NCI-H1417 treated with DMSO at 0.1 percent for 48 hours (cell line): ENCODE measurements around the gene CHSY1.

Experiments used
- DNase-seq: peaks from one replicate; lab custom pipeline; 2025; lab: John Stamatoyannopoulos, UW

CHSY1 gene

DNA sequence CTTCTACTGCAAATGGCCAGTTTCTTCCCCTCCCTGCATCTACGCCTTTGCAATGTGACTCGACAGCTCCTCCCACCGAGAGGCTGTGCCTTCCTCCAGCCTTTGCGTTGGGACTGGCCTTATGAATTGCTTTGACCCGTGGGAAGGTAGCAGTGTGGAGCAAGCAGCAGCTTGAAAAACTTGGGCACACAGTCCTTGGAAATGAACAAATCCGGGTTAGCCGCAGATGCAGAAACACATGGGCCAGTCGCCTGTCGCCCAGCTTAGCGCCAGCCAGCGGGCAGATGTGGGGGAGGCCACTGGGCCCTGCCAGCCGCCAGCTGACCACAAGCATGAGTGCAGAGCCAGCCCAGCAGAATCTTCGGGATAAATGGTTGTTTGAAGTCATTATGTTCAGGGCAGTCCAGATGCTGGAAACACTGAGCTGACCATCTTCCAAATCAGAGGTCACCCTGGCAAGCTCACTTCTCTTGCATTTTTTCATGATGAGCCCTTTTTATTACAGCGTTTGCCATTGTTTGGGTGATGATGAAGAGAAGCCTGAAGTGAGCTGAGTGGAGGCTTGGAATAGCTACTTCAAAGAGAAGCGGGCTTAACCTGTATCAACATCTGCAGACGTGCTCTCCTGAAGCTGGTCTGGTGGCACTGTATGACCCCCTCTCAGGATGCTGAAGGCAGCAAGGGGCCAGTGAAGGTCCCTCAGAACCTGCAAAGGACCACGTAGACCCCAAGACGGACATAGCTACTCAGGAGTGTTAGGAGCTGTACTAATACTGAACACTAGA lies 15.7 kb upstream of the CHSY1 start:
- DNase-seq = no peak

DNA sequence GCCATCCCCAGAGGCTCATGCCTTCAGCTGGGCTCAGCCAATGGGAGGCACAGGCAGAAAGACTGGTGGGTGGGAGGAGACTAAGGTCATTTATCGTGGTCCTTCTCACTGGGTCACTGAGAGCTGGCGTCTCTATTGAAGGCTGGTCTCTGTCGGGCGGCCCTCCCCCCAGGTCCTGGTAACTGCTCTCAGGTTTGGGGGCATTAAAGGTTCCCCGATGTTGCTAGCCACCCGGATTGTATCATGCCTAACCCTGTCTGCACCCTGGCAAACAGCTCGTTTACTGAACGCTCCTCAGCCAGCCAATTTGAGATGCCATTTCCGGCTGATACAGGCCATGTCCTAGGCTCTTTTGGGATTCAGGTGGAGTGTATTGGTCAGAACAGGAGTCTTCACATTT lies 14.9 kb upstream of the CHSY1 start:
- no peak for DNase-seq

DNA sequence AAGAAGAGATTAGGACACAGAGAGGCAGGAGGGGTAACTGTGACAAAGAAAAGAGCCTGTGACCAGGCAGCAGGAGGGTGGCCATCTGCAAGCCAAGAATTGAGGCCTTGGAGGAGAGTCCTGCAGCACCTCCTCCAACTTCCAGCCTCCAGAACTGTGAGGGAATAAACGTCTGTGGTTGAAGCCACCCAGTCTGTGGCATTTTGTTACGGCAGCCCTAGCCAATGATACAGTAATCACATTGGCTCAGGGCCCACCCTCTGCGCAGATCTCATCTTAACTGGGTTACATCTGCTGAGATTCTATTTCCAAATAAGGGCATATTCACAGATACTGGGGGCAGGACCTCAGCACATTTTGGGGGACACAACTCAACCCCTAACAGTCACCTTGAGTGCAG lies 14.2 kb upstream of the CHSY1 start:
- no peak for DNase-seq

DNA sequence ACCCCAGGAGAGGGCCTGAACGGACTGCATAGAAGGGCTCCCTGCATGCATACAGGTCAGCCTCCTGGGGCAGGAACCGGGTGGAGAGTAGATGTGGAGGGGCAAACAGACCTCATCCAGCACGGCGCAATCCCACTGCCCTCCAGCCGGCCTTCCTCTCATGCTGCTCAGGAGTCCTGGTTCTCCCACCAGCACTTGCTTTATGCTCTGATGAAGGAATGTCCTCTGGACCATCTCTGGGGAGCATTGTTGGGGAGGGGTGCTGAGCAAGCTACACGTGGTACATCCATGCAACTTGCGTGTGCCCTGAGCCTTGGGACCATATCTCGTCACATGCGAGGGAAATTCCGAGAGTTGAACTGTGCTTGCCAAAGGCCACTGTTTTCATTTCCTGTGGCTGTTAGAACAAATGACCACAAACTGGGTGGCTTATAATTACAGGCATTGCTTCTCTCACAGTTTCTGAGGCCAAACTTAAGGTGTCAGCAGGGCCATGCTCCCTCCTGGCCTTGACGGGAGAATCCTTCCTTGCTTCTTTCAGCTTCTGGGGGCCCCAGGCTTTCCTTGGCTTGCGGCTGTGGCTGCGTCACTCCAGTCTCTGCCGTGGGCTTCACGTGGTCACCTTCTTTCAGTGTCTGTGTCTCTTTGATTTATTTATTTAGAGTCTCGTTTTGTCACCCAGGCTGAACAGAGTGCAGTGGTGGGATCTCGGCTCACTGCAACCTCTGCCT lies 13.2 kb upstream of the CHSY1 start:
- DNase-seq = no peak

DNA sequence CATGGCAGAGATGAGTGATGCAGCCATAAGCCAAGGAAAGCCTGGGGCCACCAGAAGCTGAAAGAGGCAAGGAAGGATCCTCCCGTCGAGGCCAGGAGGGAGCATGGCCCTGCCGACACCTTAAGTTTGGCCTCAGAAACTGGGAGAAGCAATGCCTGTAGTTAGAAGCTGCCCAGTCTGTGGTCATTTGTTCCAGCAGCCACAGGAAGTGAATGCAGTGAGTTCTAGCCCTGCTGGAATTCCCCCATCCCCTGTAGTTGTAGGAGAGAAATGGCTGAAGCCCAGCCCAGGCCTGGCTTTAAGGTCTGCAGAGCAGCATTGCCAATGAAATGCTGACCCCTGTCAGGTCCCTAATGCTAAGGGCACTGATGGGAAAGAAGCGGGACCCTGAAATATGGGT lies 12.2 kb upstream of the CHSY1 start:
- no peak for DNase-seq

DNA sequence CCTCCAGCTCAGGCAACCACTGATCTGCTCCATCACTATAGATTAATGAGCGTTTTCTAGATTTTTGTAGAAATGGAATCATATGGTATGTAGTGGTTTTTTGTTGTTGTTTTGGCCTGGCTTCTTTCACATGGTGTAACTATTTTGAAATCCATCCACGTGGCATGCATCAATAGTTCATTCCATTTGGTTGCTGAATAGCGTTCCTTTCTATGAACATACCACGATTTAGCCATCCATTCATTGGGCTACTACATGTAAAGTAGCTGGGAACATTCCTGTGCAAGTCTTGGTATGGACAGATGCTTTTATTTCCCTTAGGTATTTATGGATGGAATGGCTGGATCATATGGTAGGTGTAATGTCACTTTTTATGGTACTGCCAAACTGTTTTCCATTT lies 10.7 kb upstream of the CHSY1 start:
- no peak for DNase-seq

DNA sequence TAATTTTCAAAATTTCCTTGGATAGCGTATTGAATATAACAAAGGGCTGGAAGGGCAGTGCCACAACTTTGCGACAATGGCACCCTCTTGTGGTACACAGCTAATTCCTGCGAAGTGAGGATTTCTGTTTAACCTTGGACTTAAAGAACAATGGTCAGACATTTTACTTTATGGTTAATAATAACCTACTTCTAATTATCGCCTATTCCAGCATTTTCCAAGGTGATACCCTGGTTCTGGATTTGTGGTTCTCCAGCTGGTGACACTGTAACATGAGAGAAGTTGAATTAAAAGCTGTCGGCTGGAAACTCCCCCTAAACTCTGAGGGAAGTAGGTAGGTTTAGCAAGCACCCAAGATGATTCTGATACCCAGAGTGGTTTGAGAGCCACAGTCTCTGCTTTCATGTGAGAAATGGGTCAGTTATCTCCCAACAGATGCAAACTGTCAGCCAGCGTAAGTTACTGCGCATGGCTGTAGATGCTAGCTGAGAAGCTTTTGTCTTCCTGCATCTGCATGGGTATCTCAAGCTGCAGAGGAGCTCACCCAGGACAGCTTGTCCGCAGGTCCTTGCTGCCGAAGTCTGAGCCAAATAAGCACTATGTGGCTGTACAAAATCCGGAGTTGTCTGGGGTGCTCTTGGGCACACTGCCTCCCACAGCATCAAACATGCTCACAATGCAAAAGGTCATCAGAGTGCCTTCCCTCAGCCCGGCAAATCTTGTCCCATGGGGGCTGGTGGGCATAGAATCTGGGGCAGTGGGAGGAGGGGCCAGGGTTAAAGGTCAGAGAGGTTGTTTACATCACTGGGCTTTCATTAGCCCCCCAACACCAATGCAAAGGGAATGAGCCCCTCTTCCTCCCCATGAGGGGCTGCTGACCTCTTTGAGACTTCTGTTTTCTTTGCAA lies 6.6 kb upstream of the CHSY1 start:
- peak; percentile 47 for DNase-seq

DNA sequence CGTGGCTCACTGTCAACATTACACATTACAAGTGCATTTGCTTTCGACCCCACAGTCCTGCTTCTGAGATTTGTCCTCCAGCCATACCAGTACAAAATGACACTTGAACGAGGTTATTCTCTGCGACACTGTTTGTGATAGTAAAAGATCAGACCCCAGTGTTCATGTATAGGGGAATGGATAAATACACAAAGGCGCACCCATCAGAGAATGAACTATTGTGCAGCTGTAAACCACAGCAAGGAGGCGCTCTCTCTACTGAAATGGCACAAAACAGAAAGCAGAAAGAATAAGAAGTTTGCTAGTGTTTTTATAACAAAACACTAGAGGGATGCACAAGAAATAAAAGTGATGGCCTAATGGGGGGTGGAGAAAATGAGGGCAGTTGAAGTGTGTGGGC lies 4.9 kb upstream of the CHSY1 start:
- DNase-seq = no peak

DNA sequence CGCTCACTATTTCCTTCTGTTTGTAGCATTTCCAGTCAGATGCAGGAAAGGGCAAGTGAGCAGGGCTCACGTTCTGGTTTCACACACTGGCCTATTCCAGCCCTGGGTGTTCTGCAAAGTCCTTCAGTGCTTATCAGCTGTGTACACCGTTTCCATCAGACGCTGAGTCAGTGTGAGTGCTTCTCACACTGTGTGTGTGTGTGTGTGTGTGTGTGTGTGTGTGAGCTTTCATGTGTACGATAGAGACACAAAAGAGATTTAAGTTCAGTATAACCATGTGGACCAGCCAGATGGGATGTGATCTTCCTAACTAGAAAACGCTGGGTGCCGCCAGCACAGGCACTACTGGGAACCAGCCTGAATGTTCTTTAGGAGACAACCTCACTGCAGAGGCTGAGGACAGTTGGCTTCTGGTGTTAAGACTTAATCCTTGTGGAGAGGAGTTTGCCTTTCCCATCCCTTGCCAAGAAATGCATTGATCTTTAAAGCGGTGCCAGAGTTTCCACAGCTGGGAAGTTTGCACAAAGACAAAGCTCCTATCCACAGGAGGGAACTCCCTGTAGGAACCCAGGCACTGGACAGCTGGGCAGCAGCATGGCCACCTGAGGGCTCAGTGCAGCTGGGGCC lies 3.9 kb upstream of the CHSY1 start:
- no peak for DNase-seq

DNA sequence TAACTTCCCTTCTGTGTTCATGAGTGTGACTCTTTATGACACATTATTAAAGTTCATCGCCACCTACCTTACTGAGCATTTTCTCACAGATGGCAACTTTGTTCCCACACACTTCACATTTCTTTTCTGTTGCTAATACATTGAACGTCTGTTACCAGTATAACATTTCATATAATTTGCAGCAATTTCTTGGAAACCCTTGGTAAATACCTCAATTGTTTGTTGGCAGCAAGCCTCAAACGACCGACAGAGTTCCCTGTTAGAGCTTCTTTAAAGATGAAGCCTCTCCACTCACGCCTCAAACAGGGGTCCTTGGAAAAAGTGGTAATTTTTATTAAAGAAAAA lies 3.2 kb upstream of the CHSY1 start:
- no peak for DNase-seq

DNA sequence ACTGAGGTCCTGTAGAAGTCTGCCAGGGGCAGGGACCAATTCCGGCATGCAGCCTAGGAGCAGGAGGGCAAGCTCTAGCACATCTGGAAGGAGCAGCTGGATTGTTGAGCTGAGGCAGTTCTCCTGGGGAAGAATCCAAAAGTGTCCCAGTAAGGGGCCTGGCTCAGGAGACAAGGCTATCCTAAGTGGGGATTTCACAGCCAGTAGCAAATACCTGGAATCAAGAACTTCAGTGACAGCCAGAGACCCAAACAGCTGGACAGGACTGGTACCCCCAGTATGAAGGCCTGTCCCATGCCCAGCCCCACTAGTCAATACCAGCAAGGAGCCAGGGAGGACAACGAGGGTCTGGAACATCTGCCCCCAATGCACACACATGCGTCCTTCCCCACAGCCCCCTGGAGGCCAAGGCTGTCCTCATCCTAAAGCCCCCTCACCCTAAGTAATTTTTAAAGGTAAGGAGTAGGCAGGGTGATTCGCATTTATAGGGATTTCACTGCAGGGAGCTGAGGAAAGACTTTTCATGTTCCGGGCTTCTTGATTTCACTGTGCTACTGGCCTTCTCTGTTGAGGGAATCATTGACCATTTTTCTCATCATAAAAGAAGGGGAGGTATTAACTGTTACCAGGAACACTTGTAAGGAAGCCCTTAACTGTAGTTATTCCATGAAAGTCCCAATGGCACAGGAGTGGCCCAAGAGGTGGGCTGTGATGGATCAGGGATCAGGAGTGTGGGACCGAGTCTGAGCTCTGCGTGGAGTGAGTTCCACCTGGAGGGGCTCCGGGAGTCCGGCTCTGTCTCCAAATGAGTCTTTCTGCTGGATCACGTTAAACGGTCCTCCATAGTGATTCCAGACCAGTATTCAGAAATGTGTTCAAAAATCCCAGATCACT lies 2.6 kb upstream of the CHSY1 start:
- no peak for DNase-seq

DNA sequence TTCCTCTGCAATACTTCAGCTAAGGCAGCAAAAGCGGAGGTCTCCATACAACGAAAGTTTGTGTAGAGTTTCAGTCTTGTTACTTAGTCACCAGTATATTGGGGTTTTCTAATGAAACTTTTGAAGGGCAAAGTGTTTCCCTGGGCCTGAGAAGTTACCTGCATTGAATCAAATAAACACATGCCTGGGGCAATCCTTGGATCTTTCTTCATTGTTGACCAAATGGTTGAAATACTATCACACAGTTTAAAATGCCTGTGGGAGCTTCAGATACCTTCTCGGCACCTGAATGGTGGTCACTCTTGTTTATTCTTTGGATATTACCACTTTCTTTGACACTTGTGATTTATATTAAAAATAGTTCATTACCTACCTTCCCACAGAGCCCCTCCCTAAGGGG lies 988 bp upstream of the CHSY1 start:
- DNase-seq = no peak

DNA sequence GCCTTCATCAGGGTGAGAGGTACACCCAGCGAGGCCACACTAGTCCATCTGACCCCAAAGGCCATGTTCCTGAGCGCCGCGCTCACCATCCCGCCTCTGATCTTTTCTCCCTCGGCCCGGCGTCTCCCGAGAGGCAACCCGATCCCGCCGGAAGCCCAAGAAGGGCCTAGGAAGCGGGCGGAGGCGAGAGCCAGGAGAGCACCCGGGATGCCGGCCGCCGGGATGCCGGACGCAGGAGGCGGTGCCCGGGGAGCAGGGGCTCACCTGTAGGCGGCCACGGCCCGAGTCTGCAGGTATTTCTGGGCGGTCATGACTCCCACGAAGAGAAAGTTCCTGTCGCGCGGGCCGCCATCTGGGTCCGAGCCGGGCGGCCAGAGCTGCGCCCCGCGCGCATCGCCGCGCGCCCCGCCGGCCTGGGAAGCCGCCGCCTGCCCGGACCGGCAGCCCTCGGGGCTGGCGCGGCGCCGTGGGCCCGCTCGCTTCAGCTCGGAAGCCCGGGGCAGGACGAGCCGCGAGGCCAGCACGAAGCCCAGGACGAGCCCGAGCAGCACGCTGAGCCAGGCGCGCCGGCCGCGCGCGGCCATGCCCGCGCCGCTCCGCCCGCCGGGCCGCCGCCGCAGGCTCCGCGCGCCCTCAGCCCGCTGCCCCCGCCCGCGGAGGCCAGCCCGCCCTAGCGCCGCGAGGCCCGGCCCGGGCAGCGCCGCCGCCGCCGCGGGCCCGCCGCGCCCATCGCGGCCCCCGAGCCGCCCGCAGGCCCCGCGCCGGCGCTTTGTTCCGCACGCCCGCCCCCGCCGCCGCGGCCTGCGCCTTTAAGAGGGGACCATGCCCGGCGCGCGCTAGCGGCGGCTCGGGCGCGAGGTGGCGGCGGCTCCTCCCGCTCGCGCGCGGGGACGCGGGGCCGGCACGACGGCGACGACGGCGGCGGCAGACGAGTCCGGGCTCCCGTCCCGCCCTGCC lies 697 bp downstream of the CHSY1 start:
- no peak for DNase-seq

DNA sequence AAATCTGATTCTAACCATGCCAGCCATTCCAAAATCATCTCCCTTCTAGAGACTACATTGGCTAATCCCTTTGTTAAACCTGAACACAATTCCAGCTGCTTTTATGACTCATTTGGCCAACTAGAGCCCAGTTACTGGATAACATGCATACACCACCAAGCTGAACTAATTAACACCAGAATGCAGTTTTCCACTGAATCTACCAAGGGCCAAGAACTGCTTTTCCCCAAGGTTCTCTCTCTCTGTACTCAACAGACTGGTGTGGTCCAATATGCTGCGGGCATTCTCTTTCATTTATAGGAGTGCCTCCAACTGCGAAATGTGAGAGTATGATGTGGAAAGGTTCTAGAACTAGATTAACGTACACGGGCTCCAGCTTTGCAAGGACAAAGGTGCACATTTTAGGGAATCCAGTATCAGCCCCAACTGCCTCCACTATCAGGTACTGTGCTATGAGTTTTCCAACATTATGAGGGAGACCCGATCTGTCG lies 1.5 kb downstream of the CHSY1 start:
- DNase-seq = no peak

DNA sequence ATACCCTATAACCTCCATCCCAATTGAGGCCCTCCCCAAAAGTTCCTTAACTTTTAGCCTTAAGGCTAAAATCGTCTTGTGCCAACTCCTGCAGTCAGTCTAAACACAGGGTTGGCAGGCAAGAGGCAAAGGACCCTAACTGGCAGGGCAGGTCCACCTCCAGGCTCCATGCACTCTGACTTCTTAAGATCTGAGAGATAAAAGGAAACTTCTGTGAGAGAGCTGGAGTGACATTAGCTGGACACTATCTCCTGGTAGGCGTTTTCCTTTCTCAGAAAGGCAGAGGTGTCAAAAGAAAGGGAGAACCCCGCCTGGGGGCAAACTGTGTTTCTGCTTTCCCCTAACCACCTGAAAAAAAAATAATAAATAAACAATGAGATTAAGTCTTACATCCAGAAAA lies 3.6 kb downstream of the CHSY1 start:
- DNase-seq = no peak

DNA sequence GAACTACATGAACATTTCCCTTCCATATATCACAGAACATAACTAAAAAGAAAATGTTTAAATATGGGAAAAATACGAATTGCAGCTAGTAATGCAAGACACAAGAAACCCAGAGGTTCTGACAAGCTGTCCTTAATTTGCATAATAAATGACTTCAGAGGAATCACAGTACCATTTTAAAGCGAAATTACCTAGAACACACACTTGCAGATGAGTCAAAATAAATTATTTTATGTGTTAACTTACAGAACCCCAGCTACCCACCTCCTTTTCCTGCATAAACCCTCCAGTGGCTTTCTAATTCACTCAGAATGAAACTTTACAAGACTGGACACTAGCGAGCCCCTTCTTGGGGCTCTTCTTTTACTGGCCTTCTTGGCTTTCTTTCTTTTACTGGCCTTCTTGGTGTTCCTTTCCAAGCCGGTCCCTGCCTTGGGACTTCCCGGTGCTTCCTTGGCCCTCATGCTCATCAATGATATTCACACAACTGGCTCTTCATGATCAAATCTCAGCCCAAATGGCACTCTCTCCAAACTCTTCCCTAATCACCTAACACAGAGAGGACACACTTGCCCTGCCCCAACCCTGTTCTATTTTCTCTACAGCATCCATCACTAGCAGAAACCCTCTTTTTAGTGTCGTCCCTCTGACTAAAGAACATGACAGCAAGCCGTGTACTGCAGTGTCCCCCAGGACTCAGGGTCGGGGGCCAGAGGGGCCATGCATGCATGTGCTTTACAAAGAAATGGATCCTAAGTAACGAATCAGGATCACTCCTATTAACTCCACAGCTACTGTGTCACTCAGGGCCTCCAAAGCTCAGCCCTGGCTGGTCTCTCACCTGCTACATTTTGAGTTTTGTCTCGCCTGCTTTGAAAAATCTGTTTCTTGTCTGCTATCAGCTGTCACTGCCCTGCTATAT lies 4.8 kb downstream of the CHSY1 start:
- DNase-seq = no peak

DNA sequence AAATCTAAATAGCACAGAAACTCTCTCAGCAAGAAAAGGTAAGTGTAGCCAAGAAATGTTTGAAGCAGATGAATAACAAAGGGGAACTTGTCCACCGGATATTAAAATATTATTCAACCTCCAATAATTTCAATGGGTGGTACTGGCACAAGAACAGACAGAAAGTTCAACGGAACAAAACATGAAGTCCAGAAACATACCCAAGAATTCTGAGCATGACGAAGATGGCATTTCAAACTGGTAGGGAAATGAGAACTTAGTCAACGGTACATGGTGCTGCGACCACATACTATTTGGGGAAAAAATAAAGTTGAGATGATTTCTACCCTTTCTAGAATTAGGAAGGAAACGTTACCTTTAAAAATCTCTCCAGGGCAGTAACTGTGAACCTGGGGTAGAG lies 5.5 kb downstream of the CHSY1 start:
- DNase-seq = no peak

DNA sequence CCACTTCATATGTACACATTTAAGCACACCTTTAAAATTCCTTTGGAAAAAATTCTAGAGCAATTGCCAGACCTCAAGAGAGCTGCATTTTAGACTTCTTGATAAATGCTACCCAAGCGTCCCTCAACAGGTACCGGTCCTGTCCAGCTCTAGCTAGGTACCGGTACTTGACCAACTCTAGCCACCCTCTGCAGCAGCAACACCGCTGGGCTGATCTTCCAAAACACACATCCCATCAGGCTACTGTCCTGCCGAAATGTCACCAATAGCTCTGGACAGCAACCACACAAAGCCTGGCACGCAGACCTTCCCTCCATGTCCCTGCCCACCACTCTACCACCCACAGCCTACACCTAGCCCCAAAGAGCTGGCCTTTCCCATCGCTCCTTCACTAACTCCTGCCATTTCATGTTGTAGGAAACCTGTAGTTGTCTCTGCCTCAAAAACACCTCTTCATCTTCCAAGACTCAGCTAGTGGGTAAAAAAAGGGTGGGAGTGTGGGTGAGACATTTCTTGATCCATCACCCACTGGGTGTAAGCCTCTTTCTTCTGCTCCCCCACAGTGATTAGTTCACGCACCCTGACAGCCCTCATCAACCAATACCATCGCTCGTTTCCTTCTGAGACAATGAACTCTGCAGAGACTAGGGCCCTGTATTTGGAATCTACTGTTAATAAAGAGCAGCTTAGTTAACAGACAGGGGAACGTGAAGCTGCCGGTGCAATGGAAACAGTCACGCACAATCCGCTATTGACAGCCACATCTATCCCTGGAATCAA lies 6.8 kb downstream of the CHSY1 start:
- no peak for DNase-seq
